HG02885 (cell line): ENCODE results near the gene CEACAM8.
"Not testable (repeated sequence)": the region's sequence is repeated elsewhere in the genome, so short reads cannot be mapped to it uniquely, and the experiment has no call there.

Source experiments
- ATAC-seq: cut with Tn5 transposase; IDR thresholded peaks from one replicate; pipeline ENCODE4 v1.9.1; 2021; ENCODE audit warnings: mild to moderate bottlenecking; ENCODE audit not compliant: unreplicated experiment, poor library complexity

CEACAM8 gene

GRCh38 chr19:42594617-42595489, at the start of gene CEACAM8:
TSS of gene CEACAM8 (minus strand) at chr19:42594924. CDS start at chr19:42594828, 96 bp downstream.
- ATAC-seq, result no peak

GRCh38 chr19:42639324-42640092, 44.8 kb upstream of the CEACAM8 start:
- ATAC-seq, result not testable (repeated sequence)

- no peak for ATAC-seq
Measured at GRCh38 chr19:42635233-42635539, 40.5 kb upstream of the CEACAM8 start.

GRCh38 chr19:42634409-42635232, 39.9 kb upstream of the CEACAM8 start:
- ATAC-seq, result no peak

- no peak for ATAC-seq
Measured at GRCh38 chr19:42629191-42629590, 34.5 kb upstream of the CEACAM8 start.

- ATAC-seq, result no peak
Measured at GRCh38 chr19:42628411-42629140, 33.9 kb upstream of the CEACAM8 start.

- no peak for ATAC-seq
Measured at GRCh38 chr19:42627916-42628315, 33.2 kb upstream of the CEACAM8 start.

- no peak for ATAC-seq
Measured at GRCh38 chr19:42626181-42626580, 31.5 kb upstream of the CEACAM8 start.

GRCh38 chr19:42619271-42619670, 24.5 kb upstream of the CEACAM8 start:
- no peak for ATAC-seq

- ATAC-seq, result no peak
Measured at GRCh38 chr19:42613666-42614065, 18.9 kb upstream of the CEACAM8 start.

- ATAC-seq, result not testable (repeated sequence)
Measured at GRCh38 chr19:42610401-42610915, 15.7 kb upstream of the CEACAM8 start.

GRCh38 chr19:42606660-42607351, 12.1 kb upstream of the CEACAM8 start:
- ATAC-seq, result no peak

GRCh38 chr19:42601811-42602443, 7.2 kb upstream of the CEACAM8 start:
- no peak for ATAC-seq

- no peak for ATAC-seq
Measured at GRCh38 chr19:42596391-42597072, 1.8 kb upstream of the CEACAM8 start.

GRCh38 chr19:42595550-42596172, 937 bp upstream of the CEACAM8 start:
- ATAC-seq, result no peak

GRCh38 chr19:42589792-42590191, 4.9 kb downstream of the CEACAM8 start:
- no peak for ATAC-seq

GRCh38 chr19:42584466-42584865, 10.3 kb downstream of the CEACAM8 start:
- no peak for ATAC-seq

GRCh38 chr19:42577016-42577415, 17.7 kb downstream of the CEACAM8 start:
- ATAC-seq, result no peak
